Kidney (tissue), 14 donors: ENCODE measurements around the gene ZNF335. TPM values are rescaled to one million over a fixed set of nuclear protein-coding genes. Genes with fewer than 3 reads are reported as not detected.

Experiments
- DNase-seq, 5 donors: peaks; one replicate each; pipeline ENCODE4 v3.0.0-alpha.2; 2013 to 2020
- FAIRE-seq: peaks from 2 replicates; lab custom pipeline; 2012; peaks lifted over from hg19 to GRCh38; lab: Jason Lieb, UNC
- H3K27ac ChIP-seq, 2 donors: one replicate each; pipeline ENCODE4 v1.7.0; 2013; ENCODE audit warnings: low read depth in 2 of 2, low read length in 2 of 2, inconsistent platforms in 1 of 2
- H3K27me3 ChIP-seq: one replicate; pipeline ENCODE4 v1.7.1; 2013; ENCODE audit warnings: low read length, inconsistent platforms; ENCODE audit not compliant: control insufficient read depth, insufficient read depth
- H3K36me3 ChIP-seq, 3 donors: one replicate each; pipeline versions ENCODE4 v1.7.0 to v1.7.1; 2013; ENCODE audit warnings: low read length in 3 of 3, control low read depth in 1 of 3, inconsistent platforms in 1 of 3; ENCODE audit not compliant: insufficient read depth in 3 of 3, control insufficient read depth in 2 of 3
- H3K4me1 ChIP-seq, 3 donors: one replicate each; pipeline versions ENCODE4 v1.7.0 to v1.7.1; 2013; ENCODE audit warnings: low read length in 3 of 3, inconsistent platforms in 1 of 3, low read depth in 1 of 3; ENCODE audit not compliant: control insufficient read depth in 2 of 3, insufficient read depth in 2 of 3
- H3K4me3 ChIP-seq, 3 donors: one replicate each; pipeline versions ENCODE4 v1.7.0 to v1.8.1; 2013; ENCODE audit warnings: low read length in 3 of 3, control low read depth in 1 of 3, inconsistent platforms in 1 of 3
- H3K9ac ChIP-seq, 3 donors: one replicate each; pipeline versions ENCODE4 v1.7.0 to v1.7.1; 2013; ENCODE audit warnings: low read length in 3 of 3, control low read depth in 1 of 3, inconsistent platforms in 1 of 3
- H3K9me3 ChIP-seq, 3 donors: one replicate each; pipeline versions ENCODE4 v1.7.0 to v1.7.1; 2013; ENCODE audit warnings: low read length in 3 of 3, control low read depth in 1 of 3, inconsistent platforms in 1 of 3; ENCODE audit not compliant: control insufficient read depth in 2 of 3, insufficient read depth in 1 of 3
- intact Hi-C: fragments of 100-400 bp; cut with DNase I; formaldehyde crosslinking; loops from one replicate; pipeline ENCODE4 v1.11.1; 2022
- polyA plus RNA-seq: library from polyadenylated mRNA; stranded (reverse); fragments of 350-450 nt; fragmentation: Illumina TruSeq; extraction: RNeasy Lipid Tissue Mini Kit (QIAGEN cat#74804); gene quantifications from one replicate; pipeline ENCODE4 v1.2.3, GENCODE V29; 2014; ENCODE audit warnings: low read depth, low replicate concordance; ENCODE audit not compliant: insufficient read depth
- total RNA-seq: library from RNA; stranded (reverse); fragmentation: NEBNext Ultra II Directional; extraction: Animal tissue kit (Norgen Biotek cat#: 25700); gene quantifications from one replicate; pipeline ENCODE4 v1.2.1, GENCODE V29; 2021
- TF ChIP-seq, protein P1 (sequence below): IDR thresholded peaks from 3 replicates; pipeline ENCODE4 v1.5.1; 2012; ENCODE audit warnings: mild to moderate bottlenecking, moderate library complexity, borderline replicate concordance; ENCODE audit not compliant: insufficient read depth; ENCODE audit errors: extremely low read depth
- donor health status: control.
- donor health status: control.
- donor health status: control.
- donor health status: control.
- donor health status: control.
- donor health status: DM: yes; HTN: yes; CAD: no.
- donor health status: Normal renal cell carcinoma (clear cell type).

ZNF335 gene
- total and polyA plus RNA-seq, 2 donors from 2014 or later = 5.7 to 22.3 TPM

DNA sequence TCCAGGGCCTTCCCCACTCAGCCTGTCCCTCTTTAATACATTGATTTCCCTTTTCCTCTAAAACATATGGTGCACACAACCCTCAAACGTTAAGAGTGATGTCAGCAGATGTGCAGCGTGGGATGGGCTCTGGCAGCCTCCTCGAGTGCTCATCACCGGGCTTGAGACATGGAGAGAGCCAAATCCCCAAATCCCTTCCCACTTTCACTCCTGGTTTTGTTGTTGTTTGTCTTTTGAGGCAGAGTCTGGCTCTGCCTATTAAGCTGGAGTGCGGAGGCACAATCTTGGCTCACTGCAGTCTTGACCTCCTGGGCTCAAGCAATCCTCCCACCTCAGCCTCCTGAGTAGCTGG, 54.2 kb downstream of the ZNF335 start:
- Histone ChIP-seq H3K4me3 (no peak overlapping the region), H3K9me3 (no peaks in the 10 kb centered on the region), H3K36me3 (no peaks in the 10 kb centered on the region), H3K27me3 (no peaks in the 10 kb centered on the region), H3K27ac (peak overlapping the region; percentile 51 to 86), H3K4me1 (peaks cover 0 to 15% (median 6%) of the 10 kb centered on the region in 3 donors), H3K9ac (no peak overlapping the region)
- intact Hi-C loops = no loop called here
- FAIRE-seq (no peak), DNase-seq (peak in 1 of 5 donors; percentile 65)
- TF ChIP-seq, protein P1, sequence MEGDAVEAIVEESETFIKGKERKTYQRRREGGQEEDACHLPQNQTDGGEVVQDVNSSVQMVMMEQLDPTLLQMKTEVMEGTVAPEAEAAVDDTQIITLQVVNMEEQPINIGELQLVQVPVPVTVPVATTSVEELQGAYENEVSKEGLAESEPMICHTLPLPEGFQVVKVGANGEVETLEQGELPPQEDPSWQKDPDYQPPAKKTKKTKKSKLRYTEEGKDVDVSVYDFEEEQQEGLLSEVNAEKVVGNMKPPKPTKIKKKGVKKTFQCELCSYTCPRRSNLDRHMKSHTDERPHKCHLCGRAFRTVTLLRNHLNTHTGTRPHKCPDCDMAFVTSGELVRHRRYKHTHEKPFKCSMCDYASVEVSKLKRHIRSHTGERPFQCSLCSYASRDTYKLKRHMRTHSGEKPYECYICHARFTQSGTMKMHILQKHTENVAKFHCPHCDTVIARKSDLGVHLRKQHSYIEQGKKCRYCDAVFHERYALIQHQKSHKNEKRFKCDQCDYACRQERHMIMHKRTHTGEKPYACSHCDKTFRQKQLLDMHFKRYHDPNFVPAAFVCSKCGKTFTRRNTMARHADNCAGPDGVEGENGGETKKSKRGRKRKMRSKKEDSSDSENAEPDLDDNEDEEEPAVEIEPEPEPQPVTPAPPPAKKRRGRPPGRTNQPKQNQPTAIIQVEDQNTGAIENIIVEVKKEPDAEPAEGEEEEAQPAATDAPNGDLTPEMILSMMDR = no peak

DNA sequence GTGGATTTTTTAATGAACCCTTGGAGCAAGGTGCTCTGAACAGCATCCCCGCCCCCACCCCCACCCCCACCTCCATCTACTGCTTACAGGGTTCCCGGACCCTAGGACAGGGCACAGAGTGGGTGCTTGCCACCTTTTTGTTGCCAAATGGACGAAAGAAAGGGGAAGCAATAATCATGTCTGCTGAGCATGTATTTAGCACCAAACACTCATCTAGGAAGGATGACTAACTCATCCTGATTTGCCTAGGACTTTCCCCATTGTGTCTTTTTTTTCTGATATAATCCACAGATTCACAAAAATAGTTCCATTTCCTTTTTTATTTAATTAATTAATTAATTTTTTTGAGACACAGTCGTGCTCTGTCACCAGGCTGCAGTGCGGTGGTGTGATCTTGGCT, 58.9 kb downstream of the ZNF335 start:
- Histone ChIP-seq H3K9me3 (no peaks in the 10 kb centered on the region), H3K4me3 (no peak overlapping the region), H3K4me1 (peaks cover 0 to 10% (median 0%) of the 10 kb centered on the region in 3 donors), H3K27ac (no peak overlapping the region), H3K27me3 (no peaks in the 10 kb centered on the region), H3K36me3 (no peaks in the 10 kb centered on the region), H3K9ac (no peak overlapping the region)
- intact Hi-C loops = no loop called here
- FAIRE-seq (no peak), DNase-seq (no peak)
- TF ChIP-seq, protein P1 = no peak

DNA sequence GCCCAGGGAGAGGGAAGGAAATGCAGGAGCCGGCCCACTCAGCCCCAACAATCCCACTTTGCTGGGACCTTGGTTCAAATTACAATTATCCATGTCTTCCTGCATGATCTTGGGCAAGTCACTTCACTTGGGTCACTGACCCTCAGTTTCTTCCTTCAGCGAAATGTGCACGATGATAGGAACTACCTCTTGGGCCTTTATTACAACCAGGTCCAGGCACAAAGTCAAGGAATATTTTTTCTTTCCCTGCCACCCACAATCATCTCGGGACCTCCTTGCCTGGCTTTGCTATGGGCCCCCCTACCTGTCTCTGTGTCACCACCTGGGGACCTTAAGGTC, 59.7 kb downstream of the ZNF335 start:
- no peaks in the 10 kb centered on the region for H3K27me3 ChIP-seq
- H3K4me3 ChIP-seq = peak overlapping the region in 2 of 3 donors; percentile 33 to 67
- FAIRE-seq (no peak), DNase-seq (no peak)
- H3K27ac ChIP-seq = no peak overlapping the region
- H3K4me1 ChIP-seq = peaks cover 0 to 8% (median 0%) of the 10 kb centered on the region in 3 donors
- no peaks in the 10 kb centered on the region for H3K9me3 ChIP-seq
- H3K36me3 ChIP-seq = no peaks in the 10 kb centered on the region
- H3K9ac ChIP-seq = no peak overlapping the region
- TF ChIP-seq, protein P1 = no peak
- intact Hi-C loops = no loop called here
